Activated CD8-positive, alpha-beta memory T cell treated with anti-CD3 and anti-CD28 coated beads for 36 hours (primary cell): ENCODE results near the gene LAMB2. TPM values are rescaled to one million over a fixed set of nuclear protein-coding genes. Genes with fewer than 3 reads are reported as not detected.

Experiments used
- CTCF ChIA-PET: fragments of 350-600 bp; sonication (Branson Sonifier 250); formaldehyde crosslinking; loops from one replicate; lab custom pipeline; 2021; ENCODE audit warnings: antibody characterized with exemption; lab: Charles Lee
- POLR2A ChIA-PET: fragments of 350-600 bp; sonication (Branson Sonifier 250); formaldehyde crosslinking; loops from one replicate; lab custom pipeline; 2021; ENCODE audit warnings: antibody characterized with exemption; lab: Charles Lee
- total RNA-seq, 2 experiments: library from RNA; stranded (reverse); gene quantifications; one replicate each; pipeline ENCODE4 v1.2.3, GENCODE V29; 2021

Gene LAMB2
- total RNA-seq, 2 experiments from 2014 or later, result not detected

DNA sequence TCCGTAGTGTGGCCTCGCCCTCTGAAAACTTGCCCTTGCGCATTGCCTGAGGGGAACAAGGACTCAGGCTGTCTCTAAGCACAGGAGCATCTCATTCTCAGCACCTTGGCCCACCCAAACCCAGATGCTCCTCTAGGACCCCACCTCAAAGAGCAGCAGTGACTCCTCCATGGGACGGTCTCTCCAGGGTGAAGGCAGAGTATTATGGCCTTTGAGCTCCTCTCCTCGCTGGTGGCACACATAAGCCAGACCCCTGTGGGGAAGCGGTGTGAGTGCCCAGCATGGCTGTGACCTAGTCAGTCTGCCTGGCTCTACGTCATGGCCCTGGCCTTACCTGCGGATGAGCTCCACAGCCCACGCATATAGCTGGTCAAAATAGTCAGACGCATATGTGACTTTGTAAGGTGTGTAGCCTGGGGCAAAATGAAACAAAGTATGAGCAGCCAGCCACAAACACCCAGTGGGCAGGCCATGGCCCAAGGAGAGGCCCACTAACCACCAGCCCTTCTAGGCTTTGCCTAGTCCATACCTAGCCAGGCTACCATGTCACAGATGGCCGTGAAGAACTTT is 32.7 kb downstream of the LAMB2 start:
- ChIA-PET POLR2A (no interaction called here), CTCF (no interaction called here)

DNA sequence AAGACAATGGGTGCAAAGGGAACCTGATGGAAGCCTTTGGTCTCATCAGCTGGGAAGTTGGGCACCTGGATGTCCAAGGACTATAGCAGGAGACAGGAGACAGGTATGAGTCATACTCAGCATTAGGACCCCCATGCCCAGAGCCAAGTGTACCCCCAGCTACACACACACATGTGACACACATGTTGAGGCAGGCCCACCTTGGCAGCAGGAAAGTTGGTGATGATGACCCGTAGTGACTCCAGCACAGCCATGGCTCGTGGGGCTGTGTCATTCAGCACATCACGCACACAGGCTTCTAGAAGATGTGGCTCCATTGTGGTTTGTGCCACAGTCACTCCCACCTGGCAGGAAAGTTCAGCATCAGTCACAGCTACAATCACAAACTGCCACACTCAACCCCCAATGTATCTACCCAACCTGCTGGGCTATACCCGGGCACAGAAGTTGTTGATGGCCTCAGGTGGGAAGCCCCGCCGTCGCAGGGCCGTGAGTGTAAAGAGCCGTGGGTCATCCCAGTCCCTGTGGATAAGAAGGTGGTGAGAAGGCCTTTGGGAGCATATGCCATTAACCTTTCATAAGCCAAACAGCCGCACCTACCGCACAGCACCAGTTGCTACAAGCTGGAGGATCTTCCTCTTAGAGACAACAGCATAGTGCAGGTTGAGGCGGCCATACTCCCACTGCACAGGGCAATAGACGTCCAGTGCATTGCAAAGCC is 33.8 kb downstream of the LAMB2 start:
- POLR2A ChIA-PET, result no interaction called here
- CTCF ChIA-PET, result interaction anchor here (1.3 kb wide), 1 partner anchor 77 kb away, joined by 3 read pairs; the partner anchor contains the start of gene NDUFAF3

DNA sequence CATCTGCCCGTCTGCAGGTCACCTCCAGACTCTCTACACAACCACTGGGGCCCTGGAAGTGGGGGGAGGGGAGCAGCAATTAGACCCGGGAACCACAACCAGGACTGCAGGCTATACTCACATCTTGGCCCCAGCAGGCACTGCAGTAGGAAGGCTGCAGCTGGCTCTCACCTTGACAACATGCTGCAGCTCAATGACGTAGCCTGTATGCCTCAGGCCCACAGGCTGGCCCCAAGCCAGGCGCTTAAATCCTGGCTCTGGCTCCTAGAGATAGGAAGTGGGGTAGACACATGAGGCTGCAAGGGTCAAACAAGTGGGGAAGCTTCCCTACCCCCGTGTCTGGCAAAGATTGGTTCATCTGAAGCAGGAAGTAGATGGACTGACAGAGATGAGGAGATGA is 34.4 kb downstream of the LAMB2 start:
- ChIA-PET POLR2A (no interaction called here), CTCF (interaction anchor here (1.3 kb wide), 1 partner anchor 76 kb away, joined by 3 read pairs; the partner anchor contains the start of gene NDUFAF3)

DNA sequence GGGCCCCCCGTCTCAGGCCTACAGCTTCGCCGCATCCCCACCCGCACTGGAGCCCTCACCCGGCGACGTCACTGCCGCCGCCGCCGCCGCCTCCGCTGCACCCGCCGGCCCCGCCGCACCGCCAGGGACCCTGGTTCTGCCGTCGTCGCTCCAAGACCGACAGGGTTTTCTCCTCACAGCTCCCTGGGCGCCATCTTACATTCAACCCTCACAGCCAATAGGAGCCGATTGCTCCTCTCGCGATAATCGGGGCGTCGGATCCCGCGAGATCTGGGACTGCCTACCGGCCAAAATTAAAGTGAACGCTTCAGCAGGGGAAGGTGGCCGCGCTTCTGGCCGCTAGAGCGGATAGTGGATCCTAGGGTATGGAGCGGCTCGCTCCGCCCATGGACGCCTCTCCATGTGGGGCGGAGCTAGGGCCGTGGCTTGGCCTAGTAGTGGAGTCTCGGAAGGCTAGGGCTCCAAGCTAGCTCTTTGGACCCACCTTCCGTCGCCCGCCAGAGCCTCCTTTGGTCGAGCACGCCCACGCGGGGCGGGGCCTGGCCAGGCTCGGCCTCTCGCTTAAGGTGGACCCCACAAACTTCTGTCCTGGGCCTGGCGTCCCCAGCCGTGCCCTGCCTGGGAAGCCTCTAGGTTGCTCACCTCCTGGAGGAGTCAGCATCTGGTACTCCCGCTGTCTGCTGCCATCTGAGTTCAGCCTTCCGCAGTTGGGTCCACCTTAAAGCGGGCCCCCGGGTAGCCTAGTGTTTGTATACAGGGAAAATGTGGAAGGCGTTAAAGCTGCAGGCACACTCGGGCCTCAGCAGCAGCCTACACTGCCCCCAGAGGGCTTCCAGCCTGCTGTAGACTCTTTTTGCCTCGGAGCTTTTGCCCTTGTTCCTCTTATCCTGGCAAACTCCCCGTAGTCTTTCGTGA is 38.7 kb downstream of the LAMB2 start, which contains the start of gene QRICH1:
QRICH1 (minus strand) TSS at position 219 of the 915 bp plus-strand sequence. CDS start 17,054 bp downstream, outside the sequence.
- CTCF ChIA-PET, result interaction anchor here (0.6 to 3.6 kb wide), 12 partner anchors 9 to 254 kb away, joined by 3 to 23 read pairs (median 4); partner anchors contain the start of genes KLHDC8B, QARS1, USP19 and USP4
- POLR2A ChIA-PET, result interaction anchor here (0.6 to 2.1 kb wide), 17 partner anchors 11 to 994 kb away, joined by 3 to 13 read pairs (median 4); partner anchors contain the start of genes ARIH2, DAG1, IMPDH2 and NDUFAF3

DNA sequence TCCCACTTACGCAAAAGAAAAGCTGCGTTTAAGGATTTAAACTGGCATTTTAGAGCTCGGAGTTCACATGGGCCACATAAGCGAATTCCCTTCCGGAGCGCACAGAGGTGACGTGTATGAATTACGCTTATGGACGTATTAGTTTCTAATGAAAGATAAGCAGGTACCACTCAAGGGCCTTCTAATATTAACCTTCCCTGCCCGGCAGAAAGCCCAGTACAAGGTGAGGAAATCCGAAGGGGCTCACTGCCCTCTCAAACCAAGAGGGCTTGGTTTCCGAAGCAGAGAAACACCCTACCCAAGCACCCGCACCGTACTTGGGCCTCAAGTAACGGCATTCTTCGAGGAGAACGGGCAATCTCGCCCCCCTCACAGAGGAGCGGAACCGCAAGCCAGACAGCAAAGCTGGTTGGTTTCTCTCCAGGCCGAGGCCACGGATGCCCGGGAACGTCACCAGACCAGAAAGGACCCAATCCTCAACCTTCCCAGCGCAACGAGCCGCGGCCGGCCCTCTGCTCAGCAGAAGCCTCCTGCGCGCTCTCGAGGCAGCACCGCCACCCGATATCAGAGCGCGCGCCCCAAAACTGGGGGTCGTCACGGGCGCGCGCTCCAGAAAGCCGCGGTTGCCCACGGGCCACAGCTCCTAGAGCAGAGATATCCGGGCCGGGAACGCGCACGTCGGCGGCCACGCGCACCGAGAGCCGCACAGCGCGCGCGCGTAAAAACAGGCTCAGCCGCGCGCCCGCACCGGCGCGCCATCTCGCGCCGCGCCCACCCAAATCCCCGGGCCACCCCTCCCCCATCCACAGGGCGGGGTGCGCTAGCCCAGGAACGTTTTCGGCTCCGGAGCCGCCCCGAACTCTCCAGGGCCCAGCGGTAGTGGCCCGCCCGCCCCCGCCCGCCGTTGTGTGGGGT is 39.7 kb downstream of the LAMB2 start:
- ChIA-PET POLR2A (interaction anchor here (0.6 to 2.1 kb wide), 14 partner anchors 11 to 480 kb away, joined by 3 to 13 read pairs (median 5); partner anchors contain the start of genes ARIH2, DAG1, IMPDH2 and NDUFAF3), CTCF (interaction anchor here (0.6 to 3.6 kb wide), 9 partner anchors 10 to 247 kb away, joined by 3 to 23 read pairs (median 5); partner anchors contain the start of genes KLHDC8B, QARS1, USP4 and WDR6)

DNA sequence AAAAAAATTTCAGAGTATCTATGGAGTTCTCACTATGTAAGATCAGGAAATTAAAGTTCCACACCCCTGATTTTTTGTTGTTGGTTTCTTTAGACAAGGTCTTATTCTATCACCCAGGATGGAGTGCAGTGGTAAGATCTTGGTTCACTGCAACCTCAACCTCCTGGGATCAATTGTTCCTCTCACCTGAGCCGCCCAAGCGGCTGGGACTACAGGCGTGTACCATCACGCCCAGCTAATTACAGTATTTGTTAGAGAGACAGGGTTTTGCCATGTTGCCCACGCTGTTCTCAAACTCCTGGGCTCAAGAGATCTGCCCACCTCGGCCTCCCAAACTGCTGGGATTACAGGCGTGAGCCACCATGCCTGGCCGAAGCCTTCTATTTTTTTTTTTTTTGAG is 51.4 kb downstream of the LAMB2 start:
- POLR2A ChIA-PET, result no interaction called here
- CTCF ChIA-PET, result interaction anchor here (0.7 to 0.8 kb wide), 2 partner anchors 147 to 645 kb away, joined by 3 read pairs; no protein-coding TSS in a partner anchor

DNA sequence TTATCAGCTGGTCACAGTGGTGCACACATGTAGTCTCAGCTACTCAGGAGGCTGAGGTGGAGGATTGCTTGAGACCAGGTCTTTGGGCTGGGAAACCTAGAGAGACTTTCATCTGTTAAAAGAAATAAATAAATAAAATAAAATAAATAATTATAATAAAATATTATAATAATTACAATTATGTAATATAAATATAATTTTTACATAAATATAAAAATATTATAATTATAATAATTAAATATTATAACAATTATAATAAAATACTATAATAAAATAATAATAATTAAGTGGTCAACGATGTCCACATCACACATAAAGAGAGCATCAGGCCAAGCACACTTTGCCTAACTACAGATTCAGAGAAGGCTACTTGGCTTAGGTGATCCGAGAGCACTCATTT is 53.6 kb downstream of the LAMB2 start:
- ChIA-PET POLR2A (interaction anchor here (0.7 kb wide), 1 partner anchor 662 kb away, joined by 4 read pairs; no protein-coding TSS in a partner anchor), CTCF (interaction anchor here (1.5 kb wide), 1 partner anchor 15 kb away, joined by 5 read pairs; the partner anchor contains the start of gene QRICH1)

DNA sequence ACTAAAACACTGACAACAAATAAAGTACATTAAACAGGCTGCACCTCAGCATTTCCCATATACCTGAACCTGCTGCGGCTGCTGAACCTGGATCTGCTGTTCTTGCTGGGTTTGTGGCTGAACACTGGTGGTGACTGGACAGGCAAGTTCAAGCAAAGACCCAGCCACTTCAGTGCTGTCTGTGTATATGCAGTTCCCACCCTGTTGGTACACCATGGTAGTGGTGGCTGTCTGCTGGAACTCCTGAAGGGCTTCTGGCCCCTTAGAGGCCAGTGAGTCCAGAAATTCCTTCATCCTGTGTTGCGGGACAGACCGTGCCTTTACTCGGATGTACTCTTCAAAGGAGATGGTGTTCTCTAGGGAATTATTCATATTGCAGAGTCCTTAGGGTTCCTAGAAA is 56.2 kb downstream of the LAMB2 start:
- ChIA-PET CTCF (no interaction called here), POLR2A (interaction anchor here (0.6 kb wide), 1 partner anchor 12 kb away, joined by 13 read pairs; no protein-coding TSS in a partner anchor)

DNA sequence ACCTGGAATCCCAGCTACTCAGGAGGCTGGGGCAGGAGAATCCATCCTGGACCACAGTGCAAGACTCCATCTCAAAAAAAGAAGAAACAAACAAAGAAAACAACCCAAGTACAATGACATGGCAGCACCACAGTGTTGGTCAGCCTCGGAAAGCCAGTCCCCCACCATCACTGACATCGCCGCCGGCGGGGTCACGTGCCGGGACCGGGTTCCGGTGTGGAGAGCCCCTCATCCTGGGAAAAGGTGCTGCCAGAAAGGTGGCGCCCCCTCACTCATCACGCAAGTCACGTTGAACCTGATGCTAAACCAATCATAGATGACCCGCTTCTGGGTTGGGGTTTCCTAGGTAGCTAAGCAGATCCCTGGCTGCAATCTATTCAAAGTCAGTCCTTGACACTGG is 56.7 kb downstream of the LAMB2 start:
- ChIA-PET CTCF (no interaction called here), POLR2A (no interaction called here)

Other genes starting within 250 kb of the LAMB2 start
- 10 to 100 TPM; 21.3 to 24.1 TPM for gene SLC25A20, start 234.2 kb downstream of the LAMB2 start, total RNA-seq
- 100 to 1,000 TPM; 127 to 131 TPM for gene ARIH2, start 214.2 kb downstream of the LAMB2 start, total RNA-seq
- gene P4HTM, start 142.8 kb downstream of the LAMB2 start, total RNA-seq, result 10 to 100 TPM; 24.8 to 26.8 TPM
- 100 to 1,000 TPM; 141 to 142 TPM for gene WDR6, start 125.7 kb downstream of the LAMB2 start, total RNA-seq
- gene DALRD3, start 114.5 kb downstream of the LAMB2 start, total RNA-seq, result 10 to 100 TPM; 28.6 to 30.9 TPM
- gene NDUFAF3, start 110.9 kb downstream of the LAMB2 start, total RNA-seq, result 10 to 100 TPM; 82.6 to 85.8 TPM
- 100 to 1,000 TPM; 461 to 466 TPM for gene IMPDH2, start 103.7 kb downstream of the LAMB2 start, total RNA-seq
- 100 to 1,000 TPM; 117 to 118 TPM for gene QRICH1, start 39.0 kb downstream of the LAMB2 start, total RNA-seq
- 100 to 1,000 TPM; 242 TPM for gene QARS1, start 28.3 kb downstream of the LAMB2 start, total RNA-seq
- gene USP19, start 12.2 kb downstream of the LAMB2 start, total RNA-seq, result 10 to 100 TPM; 56.7 to 57.9 TPM
- 10 to 100 TPM; 29.6 to 31.2 TPM for gene CCDC71, start 33.3 kb upstream of the LAMB2 start, total RNA-seq
- gene KLHDC8B, start 38.5 kb upstream of the LAMB2 start, total RNA-seq, result 1 to 10 TPM; 2.0 to 3.4 TPM
- 1 to 10 TPM; 6.9 TPM for gene C3orf62, start 144.2 kb upstream of the LAMB2 start, total RNA-seq
- gene USP4, start 207.0 kb upstream of the LAMB2 start, total RNA-seq, result 10 to 100 TPM; 69.7 to 71.5 TPM
- 100 to 1,000 TPM; 217 to 219 TPM for gene GPX1, start 225.3 kb upstream of the LAMB2 start, total RNA-seq